ENCODE data around the gene RPL10A. TPM values are rescaled to one million over a fixed set of nuclear protein-coding genes. Genes with fewer than 3 reads are reported as not detected.

The RPL10A gene
- total RNA-seq, 1 donor from 2014 or later = 1,717 TPM

- no peak for TF ChIP-seq CTCF (conservative IDR thresholded peaks at IDR 0.05)
- H3K9me3 Mint-ChIP-seq = no peaks in the 10 kb centered on the region
- DNase-seq (ENCODE audit: low read depth, low spot score) = no peak
- no peak overlapping the region for H3K4me3 Mint-ChIP-seq
- H3K36me3 Mint-ChIP-seq (ENCODE audit: low read depth) = no peaks in the 10 kb centered on the region
- peaks cover 22% of the 10 kb centered on the region for H3K4me1 Mint-ChIP-seq
- no peak overlapping the region for H3K27ac Mint-ChIP-seq (ENCODE audit: unreplicated experiment)
- no peaks in the 10 kb centered on the region for H3K27me3 Mint-ChIP-seq (ENCODE audit: low read depth)
Measured at GRCh38 chr6:35483062-35483461, 14.9 kb downstream of the RPL10A start.

- Mint-ChIP-seq H3K9me3 (no peaks in the 10 kb centered on the region), H3K4me3 (no peak overlapping the region), H3K36me3 (ENCODE audit: low read depth) (no peaks in the 10 kb centered on the region), H3K27ac (ENCODE audit: unreplicated experiment) (no peak overlapping the region), H3K4me1 (peaks cover 26% of the 10 kb centered on the region), H3K27me3 (ENCODE audit: low read depth) (no peaks in the 10 kb centered on the region)
- no peak for DNase-seq (ENCODE audit: low read depth, low spot score)
- no peak for TF ChIP-seq CTCF (conservative IDR thresholded peaks at IDR 0.05)
Measured at GRCh38 chr6:35483490-35483889, 15.3 kb downstream of the RPL10A start.

GRCh38 chr6:35483893-35484645, 15.9 kb downstream of the RPL10A start:
- Mint-ChIP-seq H3K4me1 (peaks cover 29% of the 10 kb centered on the region), H3K9me3 (no peaks in the 10 kb centered on the region), H3K27me3 (ENCODE audit: low read depth) (no peaks in the 10 kb centered on the region), H3K36me3 (ENCODE audit: low read depth) (no peaks in the 10 kb centered on the region), H3K4me3 (no peak overlapping the region), H3K27ac (ENCODE audit: unreplicated experiment) (no peak overlapping the region)
- no peak for TF ChIP-seq CTCF (conservative IDR thresholded peaks at IDR 0.05)
- DNase-seq (ENCODE audit: low read depth, low spot score) = no peak

GRCh38 chr6:35484921-35485392, 16.8 kb downstream of the RPL10A start:
- Mint-ChIP-seq H3K27me3 (ENCODE audit: low read depth) (no peaks in the 10 kb centered on the region), H3K9me3 (no peaks in the 10 kb centered on the region), H3K36me3 (ENCODE audit: low read depth) (no peaks in the 10 kb centered on the region), H3K27ac (ENCODE audit: unreplicated experiment) (no peak overlapping the region), H3K4me1 (peaks cover 31% of the 10 kb centered on the region), H3K4me3 (no peak overlapping the region)
- no peak for TF ChIP-seq CTCF (conservative IDR thresholded peaks at IDR 0.05)
- no peak for DNase-seq (ENCODE audit: low read depth, low spot score)

GRCh38 chr6:35485402-35485877, 17.2 kb downstream of the RPL10A start:
- no peak for TF ChIP-seq CTCF (conservative IDR thresholded peaks at IDR 0.05)
- no peak for DNase-seq (ENCODE audit: low read depth, low spot score)
- Mint-ChIP-seq H3K36me3 (ENCODE audit: low read depth) (no peaks in the 10 kb centered on the region), H3K4me3 (no peak overlapping the region), H3K9me3 (no peaks in the 10 kb centered on the region), H3K27ac (ENCODE audit: unreplicated experiment) (no peak overlapping the region), H3K4me1 (peaks cover 35% of the 10 kb centered on the region), H3K27me3 (ENCODE audit: low read depth) (no peaks in the 10 kb centered on the region)

All from neural crest cell (in vitro differentiated cells).